GM11168 (cell line): ENCODE results near the gene SKIC2.

Source experiments
- in situ Hi-C: fragments of 300-500 bp; cut with MboI; formaldehyde crosslinking; loops from one replicate; pipeline ENCODE4 v1.12.0; 2022; ENCODE audit warnings: low sequenced_read_pairs; ENCODE audit not compliant: unreplicated experiment

Gene SKIC2

DNA sequence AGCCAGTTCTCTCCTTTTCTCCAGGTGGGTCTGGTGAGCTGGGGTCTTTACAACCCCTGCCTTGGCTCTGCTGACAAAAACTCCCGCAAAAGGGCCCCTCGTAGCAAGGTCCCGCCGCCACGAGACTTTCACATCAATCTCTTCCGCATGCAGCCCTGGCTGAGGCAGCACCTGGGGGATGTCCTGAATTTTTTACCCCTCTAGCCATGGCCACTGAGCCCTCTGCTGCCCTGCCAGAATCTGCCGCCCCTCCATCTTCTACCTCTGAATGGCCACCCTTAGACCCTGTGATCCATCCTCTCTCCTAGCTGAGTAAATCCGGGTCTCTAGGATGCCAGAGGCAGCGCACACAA, 13.8 kb upstream of the SKIC2 start:
- in situ Hi-C loops = no loop called here

DNA sequence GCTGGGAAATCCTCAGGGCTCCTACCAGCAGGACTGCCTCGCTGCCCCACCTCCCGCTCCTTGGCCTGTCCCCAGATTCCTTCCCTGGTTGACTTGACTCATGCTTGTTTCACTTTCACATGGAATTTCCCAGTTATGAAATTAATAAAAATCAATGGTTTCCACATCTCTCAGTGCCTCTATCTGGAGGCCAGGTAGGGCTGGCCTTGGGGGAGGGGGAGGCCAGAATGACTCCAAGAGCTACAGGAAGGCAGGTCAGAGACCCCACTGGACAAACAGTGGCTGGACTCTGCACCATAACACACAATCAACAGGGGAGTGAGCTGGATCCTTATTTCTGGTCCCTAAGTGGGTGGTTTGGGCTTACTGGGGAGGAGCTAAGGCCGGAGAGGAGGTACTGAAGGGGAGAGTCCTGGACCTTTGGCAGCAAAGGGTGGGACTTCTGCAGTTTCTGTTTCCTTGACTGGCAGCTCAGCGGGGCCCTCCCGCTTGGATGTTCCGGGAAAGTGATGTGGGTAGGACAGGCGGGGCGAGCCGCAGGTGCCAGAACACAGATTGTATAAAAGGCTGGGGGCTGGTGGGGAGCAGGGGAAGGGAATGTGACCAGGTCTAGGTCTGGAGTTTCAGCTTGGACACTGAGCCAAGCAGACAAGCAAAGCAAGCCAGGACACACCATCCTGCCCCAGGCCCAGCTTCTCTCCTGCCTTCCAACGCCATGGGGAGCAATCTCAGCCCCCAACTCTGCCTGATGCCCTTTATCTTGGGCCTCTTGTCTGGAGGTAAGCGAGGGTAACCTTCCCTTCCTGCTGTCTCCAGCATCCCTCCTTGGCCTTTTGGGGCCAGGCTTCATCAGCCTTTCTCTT, 13.2 kb upstream of the SKIC2 start, which contains the start of gene CFB:
Gene CFB (plus strand): TSS at position 589 of the 863 bp plus-strand sequence. CDS start 127 bp downstream, at position 716.
- in situ Hi-C loops = no loop called here

DNA sequence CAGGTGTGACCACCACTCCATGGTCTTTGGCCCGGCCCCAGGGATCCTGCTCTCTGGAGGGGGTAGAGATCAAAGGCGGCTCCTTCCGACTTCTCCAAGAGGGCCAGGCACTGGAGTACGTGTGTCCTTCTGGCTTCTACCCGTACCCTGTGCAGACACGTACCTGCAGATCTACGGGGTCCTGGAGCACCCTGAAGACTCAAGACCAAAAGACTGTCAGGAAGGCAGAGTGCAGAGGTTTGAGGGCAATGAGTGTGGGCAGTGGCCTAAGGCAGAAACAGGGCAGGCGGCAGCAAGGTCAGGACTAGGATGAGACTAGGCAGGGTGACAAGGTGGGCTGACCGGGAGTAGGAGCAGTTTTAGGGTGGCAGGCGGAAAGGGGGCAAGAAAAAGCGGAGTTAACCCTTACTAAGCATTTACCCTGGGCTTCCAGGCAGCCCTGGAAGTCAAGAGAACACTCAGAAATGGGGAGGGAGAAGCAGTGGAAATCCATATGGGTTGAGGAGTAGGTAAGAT, 12.5 kb upstream of the SKIC2 start:
- in situ Hi-C loops = no loop called here

DNA sequence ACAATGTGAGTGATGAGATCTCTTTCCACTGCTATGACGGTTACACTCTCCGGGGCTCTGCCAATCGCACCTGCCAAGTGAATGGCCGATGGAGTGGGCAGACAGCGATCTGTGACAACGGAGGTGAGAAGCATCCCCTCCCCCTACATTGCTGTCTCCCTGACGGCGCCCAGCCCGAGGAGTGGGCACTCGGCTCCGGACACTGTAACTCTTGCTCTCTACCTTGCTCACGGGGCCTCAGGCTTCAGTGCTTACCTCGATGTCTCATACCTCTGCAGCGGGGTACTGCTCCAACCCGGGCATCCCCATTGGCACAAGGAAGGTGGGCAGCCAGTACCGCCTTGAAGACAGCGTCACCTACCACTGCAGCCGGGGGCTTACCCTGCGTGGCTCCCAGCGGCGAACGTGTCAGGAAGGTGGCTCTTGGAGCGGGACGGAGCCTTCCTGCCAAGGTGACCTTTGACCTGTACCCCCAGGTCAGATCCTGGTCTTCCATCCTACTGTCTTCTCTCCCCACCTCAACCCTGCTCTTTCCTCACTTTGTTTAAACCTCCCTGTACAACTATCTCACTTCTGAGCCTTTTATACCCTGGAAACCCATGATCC, 11.8 kb upstream of the SKIC2 start:
- in situ Hi-C loops = no loop called here

DNA sequence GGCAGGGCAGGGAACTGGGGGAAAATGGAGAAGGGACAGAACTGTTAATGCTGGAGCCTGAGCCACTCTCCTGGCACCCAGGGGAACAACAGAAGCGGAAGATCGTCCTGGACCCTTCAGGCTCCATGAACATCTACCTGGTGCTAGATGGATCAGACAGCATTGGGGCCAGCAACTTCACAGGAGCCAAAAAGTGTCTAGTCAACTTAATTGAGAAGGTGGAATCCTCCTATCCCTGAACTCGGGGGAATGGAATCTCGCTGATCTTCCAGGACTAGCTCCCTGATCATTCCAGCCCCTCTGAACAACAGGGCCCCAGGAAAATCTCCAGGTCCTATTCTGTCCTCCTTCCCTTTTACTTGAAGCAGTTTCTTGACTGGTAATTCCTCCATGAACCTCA, 11.1 kb upstream of the SKIC2 start:
- in situ Hi-C loops = no loop called here

DNA sequence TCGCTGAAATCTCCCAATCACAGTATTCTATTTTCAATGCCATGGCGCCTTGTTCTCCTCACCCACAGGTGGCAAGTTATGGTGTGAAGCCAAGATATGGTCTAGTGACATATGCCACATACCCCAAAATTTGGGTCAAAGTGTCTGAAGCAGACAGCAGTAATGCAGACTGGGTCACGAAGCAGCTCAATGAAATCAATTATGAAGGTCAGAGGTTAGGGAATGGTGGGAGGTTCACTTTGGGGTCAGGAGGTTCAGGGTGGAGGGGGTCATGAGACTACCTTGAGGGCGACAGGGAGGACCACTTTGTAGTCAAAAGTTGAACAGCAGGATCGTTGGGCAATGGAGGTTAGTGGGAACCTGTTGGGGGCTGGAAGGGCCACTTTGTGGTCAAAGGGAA, 10.7 kb upstream of the SKIC2 start:
- in situ Hi-C loops = no loop called here

DNA sequence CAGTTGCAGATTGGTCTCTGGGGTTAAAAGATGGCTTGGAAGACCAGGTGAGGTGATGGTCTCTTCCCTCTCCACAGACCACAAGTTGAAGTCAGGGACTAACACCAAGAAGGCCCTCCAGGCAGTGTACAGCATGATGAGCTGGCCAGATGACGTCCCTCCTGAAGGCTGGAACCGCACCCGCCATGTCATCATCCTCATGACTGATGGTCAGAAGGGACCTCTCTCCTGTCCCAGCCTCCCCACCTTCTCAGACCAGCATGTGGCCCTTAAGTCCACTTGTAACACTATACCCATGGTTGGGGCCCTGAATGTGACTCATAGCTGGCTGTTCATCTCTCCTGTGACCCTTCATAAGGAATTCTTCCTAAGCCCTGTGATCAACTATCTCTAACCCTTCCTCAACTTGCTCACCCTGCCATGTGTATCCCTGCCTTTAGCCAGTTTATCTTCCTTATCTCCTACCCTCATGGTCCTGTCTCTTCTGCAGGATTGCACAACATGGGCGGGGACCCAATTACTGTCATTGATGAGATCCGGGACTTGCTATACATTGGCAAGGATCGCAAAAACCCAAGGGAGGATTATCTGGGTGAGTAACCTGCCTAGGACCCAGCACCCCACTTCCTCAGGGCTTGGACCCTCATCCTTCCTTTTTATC, 10.1 kb upstream of the SKIC2 start:
- in situ Hi-C loops = no loop called here

DNA sequence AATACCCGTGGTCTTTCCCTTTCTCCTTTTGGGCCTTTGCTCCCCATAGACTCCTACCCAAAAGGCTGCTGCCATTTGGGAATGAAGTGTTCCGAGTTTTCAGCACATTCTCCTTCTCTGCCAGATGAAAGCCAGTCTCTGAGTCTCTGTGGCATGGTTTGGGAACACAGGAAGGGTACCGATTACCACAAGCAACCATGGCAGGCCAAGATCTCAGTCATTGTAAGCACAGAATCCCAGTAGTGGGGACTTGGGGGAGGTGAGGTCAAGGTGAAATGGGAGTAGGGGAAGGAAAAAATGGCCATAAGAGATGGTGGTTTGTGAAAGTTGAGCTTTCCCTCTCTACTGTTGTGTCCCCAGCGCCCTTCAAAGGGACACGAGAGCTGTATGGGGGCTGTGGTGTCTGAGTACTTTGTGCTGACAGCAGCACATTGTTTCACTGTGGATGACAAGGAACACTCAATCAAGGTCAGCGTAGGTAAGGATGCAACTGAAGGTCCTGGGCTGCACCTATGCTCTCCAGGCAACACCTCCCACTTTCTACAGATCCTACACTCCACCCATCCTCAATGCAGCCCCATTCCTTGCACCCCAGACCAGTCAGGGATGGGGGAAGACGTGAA, 8.9 kb upstream of the SKIC2 start:
- in situ Hi-C loops = no loop called here

DNA sequence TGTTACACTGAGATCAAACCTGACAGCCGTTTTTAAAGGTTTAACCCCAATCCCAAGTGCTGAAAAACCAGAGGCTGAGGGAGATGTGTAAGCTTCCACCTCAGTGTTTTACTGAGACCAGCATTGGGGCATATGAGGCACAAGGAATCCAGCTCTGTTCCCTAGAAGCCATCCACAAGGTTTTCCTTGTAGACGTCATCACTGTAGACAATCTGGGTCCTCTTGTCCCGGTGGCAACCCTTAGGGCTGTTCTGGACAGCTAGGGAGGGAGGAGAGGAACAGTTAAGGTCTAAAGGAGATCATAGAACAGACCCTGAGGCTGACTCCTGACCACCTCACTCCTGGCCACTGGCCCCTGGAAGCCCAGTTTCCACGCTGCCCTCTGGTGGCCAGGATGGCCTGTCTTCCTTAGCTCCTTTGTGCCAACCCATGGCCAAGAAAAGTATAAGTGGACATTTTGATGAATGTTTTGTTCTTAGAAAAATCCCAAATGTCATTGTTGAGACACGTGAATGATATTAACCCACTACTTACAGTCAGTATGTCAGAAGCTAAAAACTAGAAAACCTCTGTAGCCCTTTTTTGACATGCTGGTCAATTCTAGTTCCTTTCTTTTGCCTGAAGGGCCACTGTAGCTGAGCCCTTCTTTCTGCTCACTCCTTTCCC, 6.7 kb upstream of the SKIC2 start:
- in situ Hi-C loops = no loop called here

DNA sequence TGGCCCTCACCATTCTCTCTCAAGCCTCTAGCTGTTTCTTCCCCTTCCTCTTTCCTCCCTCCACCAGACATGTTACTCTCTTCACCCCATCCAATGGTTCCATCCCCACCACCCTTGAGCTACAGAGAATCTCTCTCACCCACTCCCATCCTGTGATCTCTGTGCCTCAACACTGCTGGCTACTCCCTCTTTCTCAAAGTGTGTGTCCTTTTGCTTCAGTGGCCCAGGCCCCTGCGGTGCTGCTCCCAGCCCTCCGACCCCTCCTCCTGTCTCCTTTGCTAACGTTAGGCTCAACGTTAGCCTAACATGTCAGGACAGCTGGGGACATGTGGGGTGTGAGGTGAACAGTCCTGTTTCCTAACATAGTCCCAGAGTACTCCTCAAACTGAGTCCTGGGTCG, 6.1 kb upstream of the SKIC2 start:
- in situ Hi-C loops = no loop called here

DNA sequence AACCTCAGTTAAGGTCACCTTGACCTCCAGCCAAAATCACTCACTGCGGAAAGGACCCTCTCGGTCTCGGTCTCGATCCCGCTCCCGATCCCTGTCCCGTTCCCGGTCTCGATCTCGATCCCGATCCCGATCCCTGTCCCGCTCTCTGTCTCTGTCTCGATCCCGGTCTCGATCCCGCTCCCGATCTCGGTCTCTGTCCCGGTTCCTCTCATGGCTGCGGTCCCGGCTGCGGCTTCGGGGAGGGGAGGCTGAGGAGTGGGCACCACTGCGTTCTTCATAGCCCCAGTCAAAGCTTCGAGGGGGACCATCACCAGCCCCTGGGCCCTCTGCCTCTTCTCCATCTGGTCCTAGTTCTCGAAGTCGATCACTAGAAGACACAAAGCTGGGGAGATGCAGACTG, 4.5 kb upstream of the SKIC2 start:
- in situ Hi-C loops = no loop called here

DNA sequence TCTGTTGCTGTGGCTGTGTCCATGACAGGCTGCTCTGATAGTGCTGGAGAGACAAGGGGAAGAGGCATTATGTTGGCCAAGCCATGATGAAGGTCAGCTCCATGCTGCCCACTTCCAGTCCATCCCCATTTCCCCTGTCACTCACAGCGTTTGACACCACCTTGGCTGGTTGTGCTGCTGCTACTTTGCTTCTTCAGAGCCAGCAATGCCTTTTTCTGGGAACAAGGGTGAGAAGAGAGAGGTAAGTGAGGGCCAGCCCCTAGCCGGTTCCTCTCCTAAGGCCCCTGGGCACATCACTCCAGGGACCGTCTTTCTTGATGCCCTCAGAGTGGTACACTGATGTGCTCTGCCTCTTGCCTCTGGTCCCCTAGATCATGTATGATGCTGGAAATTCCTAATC, 2.2 kb upstream of the SKIC2 start:
- in situ Hi-C loops = no loop called here

DNA sequence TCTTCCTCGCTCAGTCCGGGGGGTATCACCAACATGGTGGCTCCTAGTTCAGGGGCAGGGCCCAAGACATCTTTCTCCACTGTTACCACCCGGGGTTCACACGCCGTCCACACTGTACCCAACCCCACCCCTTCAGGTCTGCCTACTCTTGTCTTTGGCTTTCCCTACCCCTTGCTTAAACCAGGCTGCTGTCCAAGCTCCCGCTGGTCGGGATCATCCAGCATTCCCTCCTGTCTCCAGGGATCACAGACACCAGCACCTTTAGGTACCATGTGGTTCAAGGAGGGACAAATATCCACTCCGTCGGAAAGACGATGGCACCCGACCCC, 599 bp upstream of the SKIC2 start:
- in situ Hi-C loops = no loop called here

DNA sequence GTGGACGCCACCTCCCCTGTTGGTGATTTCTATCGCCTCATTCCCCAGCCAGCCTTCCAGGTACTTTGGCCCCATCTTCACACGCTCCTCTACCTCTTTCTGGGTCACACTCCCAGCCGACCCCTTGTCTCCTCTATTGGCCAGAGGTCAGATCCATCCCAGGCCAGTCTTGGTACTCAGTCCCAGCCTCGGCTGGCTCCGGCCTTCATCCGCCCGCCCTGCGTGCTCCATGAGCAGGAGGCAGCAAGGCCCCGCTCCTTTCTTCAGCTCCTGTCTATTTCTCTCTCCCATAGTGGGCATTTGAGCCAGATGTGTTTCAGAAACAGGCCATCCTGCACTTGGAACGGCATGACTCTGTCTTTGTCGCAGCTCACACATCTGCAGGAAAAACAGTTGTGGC, 2.6 kb downstream of the SKIC2 start:
- in situ Hi-C loops = no loop called here

DNA sequence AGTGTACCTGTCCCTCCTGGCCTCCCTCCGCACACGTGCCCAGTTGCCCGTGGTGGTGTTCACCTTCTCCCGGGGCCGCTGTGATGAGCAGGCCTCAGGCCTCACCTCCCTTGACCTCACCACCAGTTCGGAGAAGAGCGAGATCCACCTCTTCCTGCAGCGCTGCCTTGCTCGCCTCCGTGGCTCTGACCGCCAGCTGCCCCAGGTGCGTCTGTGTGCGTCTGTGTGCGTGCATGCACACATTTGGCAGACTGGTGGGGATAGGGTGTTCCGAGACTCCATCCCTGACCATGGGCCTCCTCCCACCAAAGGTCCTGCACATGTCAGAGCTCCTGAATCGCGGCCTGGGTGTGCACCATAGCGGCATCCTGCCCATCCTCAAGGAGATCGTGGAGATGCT, 4.9 kb downstream of the SKIC2 start:
- in situ Hi-C loops = no loop called here

DNA sequence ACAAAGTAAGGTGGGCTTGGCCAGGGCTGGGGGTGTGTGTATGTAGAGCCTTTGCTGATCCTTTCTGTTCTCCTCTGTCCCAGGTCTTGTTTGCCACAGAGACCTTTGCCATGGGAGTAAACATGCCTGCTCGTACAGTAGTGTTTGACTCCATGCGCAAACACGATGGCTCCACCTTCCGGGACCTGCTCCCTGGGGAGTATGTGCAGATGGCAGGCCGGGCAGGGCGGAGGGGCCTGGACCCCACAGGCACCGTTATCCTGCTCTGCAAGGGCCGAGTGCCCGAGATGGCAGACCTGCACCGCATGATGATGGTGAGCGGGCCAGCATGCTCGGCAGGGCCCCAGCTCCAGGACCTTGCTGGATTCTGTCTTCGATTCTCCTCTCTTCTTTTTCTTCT, 6.7 kb downstream of the SKIC2 start:
- in situ Hi-C loops = no loop called here

DNA sequence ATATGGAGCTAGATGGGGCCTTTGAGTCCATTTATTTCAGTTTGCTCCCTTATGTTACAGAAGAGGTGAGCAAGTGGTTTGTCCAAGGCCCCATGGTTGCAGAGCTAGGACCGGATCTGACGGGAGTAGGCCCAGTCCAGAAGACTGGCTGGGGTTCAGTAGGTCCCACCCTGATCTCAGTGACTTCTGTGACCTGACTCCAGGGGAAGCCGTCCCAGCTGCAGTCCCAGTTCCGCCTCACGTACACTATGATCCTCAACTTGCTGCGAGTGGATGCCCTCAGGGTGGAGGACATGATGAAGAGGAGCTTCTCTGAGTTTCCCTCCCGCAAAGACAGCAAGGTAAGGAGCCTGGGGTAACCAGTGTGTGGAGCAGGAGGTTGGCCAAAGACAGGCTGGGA, 7.5 kb downstream of the SKIC2 start:
- in situ Hi-C loops = no loop called here

DNA sequence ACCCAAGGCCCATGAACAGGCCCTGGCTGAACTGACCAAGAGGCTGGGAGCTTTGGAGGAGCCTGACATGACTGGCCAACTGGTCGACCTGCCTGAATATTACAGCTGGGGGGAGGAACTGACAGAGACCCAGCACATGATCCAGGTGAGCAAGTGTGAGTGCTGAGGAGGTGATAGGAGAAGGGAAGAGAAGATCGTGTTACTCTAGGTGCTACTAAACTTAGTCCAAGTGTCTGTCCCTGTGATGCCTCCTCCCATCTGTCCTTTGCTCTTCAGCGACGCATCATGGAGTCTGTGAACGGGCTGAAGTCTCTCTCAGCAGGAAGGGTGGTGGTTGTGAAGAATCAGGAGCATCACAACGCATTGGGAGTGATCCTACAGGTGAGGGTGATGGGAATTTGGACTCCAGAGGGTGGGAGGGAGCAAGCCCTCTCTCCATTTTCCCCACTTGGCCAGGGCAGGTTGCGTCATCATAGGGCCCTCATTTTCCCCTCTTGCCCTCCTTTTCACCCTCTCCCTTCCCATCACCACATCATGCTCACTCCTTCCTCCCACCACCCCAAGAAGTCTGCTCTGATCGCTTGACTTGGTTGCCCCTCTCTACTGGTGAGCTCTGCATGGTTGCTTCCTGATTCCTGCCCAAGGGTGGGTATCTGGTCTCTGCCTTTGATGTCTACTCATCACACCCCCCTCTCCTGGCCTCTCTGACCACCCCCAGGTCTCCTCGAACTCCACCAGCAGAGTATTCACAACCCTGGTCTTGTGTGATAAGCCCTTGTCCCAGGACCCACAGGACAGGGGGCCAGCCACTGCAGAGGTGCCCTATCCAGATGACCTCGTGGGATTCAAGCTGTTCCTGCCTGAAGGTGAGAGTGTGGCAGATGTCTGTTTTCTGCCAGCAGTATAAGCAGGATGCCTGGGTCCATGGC, 8.3 kb downstream of the SKIC2 start:
- in situ Hi-C loops = no loop called here

DNA sequence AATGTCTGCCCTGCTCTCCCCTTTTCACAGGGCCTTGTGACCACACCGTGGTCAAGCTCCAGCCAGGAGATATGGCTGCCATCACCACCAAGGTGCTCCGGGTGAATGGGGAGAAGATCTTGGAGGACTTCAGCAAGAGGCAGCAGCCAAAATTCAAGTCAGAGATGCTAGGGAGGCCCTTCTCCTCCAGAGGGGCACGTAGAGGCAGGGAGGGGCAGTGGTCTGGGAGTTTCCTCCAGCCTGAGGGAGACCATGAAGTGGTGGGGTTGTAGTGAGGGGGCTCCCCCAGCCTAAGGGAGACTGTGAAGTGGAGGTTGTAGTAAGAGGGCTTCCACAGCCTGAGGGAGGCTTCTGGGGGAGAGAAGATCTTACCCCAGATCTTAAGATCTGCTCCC, 8.9 kb downstream of the SKIC2 start:
- in situ Hi-C loops = no loop called here
